Activated CD4-positive, alpha-beta T cell treated with anti-CD3 and anti-CD28 coated beads, Interleukin-10, Interleukin-2, amounts not matched to agents 100 ng/mL and 50 ng/mL, durations not matched to agents 16 hours and 8 hours (primary cell): ENCODE data around the gene HMGB1.
"Not testable (repeated sequence)": the region's sequence is repeated elsewhere in the genome, so short reads cannot be mapped to it uniquely, and the experiment has no call there.

ENCODE experiments used
- DNase-seq: peaks from one replicate; pipeline ENCODE4 v3.0.0-alpha.2; 2020

The HMGB1 gene

DNA sequence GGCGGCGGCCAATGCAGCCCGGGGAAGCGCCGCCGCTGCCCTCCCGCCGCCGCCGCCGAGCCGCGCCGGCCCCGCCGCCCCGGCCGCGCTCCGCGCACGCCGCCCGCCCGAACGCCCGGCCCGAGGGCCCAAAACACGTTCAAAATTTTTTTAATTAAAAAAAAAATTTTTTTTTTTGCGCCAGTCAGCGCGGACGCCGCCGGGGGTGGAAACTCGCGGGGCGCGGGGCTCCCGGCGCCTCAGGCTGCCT, 468 bp downstream of the HMGB1 start:
- DNase-seq = no peak

DNA sequence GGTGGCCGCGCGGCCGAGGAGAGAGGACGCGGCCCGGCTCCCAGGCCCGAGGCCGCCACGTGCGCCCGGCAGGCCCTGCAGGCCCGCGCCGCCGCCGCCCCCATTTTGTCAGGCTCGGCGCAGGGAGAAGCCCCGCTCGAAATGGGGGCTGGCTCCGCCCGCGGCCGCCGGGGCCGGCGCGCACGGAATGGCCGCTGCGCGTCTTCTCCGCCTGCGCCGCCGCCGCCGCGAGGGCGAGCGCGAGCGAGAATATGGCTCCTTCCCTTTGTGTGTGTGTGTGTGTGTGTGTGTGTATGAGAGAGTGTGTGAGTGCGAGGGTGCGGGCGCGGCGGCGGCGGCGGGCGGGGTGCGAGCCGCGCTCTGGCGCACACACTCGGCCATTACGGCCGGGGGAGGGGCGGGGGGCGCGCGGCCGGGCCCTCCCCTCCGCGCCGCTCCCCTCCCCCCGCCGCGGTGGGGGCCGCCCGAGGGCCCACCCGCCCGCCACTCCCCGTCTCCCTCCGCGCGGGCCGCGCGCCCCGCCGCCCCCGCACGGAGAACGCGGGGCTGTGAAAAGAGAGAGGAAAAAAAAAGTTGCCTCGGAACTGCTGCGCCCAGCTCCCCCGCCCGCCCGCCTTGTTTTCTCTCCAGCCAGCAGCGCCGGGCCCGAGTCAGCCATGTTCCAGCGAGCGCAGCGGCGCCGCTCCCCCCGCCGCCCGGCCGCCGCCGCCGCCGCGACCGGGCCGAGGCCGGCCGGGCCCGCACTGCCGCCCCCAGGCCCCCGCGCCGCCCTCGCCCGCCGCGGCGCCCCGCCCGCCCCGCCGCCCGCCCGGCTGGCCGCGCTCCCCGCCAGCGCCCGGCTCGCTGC, 1.0 kb downstream of the HMGB1 start:
- DNase-seq = peak; percentile 74

DNA sequence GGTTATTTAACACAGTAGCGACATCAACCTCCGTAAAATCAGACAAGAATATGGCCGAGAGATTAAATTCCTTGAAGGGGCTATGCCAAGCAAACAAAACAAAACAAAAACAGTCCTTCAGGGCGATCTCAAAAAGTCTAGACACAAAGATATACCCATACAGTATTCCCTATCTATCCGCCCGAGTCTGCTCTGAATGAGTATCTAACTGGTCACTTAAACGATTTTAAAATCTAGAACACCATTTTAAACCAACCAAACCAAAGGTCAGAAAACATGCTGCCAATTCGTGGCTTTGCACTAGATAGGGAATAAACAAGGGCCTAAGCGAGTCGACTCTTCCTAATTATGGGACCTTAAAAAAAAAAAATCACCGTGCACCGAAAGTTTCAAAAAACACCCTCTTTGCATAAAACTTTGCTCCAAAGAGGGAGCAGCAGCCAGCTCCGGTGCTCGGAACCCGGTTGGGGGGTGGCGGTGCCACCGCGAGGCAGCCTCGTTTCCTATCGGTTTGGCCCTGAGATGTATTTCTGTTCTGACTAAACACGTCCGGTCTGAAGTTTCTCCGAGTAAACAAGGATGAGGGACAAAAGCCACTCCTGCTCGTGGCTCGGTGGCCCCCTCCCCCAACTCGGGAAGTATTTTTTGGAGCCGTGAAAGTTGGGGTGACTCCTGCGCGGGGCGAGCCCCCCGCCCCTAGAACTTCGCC, 1.8 kb downstream of the HMGB1 start:
- peak; percentile 92 for DNase-seq

DNA sequence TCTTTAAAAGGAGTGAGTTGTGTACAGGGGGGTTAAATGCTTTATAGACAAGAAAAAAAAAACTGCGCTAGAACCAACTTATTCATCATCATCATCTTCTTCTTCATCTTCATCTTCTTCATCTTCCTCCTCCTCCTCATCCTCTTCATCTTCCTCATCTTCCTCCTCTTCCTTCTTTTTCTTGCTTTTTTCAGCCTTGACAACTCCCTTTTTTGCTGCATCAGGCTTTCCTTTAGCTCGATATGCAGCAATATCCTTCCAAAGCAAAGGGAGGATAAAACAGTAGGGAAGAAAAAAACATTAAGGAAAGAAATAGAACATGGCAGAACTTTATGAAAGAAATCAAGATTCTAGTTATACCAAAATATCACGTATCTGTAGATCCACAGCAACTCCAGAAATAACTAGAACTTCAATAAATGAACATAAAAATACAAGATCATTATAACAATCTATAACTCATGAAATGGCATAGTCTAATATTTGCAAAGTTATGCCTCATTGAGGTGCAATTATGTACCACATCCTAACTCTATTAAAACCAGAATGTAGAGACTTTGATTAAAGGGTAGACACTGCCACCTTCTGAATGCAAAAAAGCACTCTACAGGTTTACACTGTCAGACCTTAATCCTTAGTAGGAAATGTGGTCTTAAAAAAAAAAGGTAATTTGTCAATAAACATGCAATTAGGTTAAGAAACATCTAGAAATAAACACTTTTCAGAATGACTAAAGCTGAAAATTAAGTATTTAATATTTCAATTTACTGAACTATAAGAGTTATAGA, 4.3 kb downstream of the HMGB1 start:
- DNase-seq = peak; percentile 22

DNA sequence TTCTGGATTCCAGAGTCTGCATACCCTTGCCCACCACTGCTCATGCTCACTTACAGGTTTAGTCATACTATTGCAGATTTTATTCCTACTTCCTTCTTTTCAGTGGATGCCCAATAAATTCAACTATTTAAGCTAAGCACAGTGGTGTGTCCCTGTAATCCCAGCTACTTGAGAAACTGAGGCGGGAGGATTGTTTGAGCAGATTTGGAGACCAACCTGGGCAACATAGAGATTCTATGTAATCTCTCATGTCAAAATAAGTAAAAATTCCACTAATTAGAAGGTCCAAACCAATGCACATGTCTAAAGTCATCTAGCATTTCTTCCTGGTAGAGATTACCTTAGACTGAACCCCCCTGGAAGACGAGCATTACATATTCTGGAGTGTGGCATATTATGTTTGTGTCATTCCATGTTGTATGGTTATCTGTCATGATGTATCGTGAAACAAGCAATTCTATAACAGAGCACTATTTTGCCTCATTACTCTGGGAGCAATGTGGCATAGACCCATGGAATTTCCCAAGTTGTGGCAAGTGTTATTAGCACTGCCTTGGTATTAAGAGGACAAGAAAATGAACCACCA, 8.3 kb downstream of the HMGB1 start:
- no peak for DNase-seq

DNA sequence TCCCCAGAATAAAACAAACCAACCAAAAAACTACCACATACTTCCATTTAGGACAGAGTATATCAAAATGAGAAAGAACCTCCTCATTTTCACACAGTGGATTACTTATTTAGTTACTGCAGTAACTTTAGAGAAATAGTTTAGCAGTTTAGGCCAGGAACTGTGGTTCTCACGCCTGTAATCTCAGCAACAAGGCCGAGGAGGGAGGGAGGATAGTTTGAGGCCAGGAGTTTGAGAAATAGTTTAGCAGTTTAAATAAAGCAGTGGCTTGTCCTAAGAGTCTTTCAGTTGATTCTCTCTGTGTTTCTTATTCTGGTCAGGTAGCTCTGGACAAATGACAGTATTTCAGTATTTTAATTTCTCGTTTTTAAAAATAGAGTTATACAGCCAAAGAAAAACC, 9.4 kb downstream of the HMGB1 start:
- no peak for DNase-seq

DNA sequence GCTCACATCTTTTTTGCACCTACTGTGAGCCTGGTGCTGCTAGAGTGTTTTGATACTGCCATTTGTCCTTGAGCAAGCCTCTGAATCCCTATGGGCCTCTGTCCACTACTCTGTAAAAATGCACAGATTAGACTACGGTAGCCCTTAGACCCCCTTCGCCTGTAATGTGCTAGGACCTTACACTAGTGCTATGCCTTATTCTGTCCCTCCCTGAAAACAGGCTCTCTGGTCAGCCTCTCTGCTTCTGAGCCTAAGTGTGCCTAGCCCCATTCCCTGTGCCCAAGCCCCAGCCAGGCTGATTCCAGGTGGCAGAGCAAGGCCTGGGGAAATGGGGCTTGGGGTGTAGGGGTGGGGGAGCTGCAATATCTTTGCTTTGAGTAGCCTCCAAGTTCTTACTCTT, 10.7 kb downstream of the HMGB1 start:
- DNase-seq = no peak

DNA sequence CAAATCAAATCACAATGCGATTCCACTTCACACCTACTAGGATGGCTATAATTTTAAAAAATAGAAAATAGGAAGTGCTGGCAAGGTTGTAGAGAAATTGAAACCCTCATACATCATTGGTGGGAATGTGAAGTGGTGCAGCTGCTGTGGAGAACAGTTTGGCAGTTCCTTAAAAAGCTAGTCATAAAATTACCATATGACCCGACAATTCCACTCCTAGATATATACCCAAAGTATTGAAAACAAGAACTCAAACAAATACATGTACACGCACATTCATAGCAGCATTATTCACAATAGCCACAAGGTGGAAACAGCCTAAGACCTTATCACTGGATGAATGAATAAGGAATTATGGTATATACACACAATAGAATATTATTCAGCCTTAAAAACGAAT, 12.0 kb downstream of the HMGB1 start:
- peak; percentile 26 for DNase-seq

DNA sequence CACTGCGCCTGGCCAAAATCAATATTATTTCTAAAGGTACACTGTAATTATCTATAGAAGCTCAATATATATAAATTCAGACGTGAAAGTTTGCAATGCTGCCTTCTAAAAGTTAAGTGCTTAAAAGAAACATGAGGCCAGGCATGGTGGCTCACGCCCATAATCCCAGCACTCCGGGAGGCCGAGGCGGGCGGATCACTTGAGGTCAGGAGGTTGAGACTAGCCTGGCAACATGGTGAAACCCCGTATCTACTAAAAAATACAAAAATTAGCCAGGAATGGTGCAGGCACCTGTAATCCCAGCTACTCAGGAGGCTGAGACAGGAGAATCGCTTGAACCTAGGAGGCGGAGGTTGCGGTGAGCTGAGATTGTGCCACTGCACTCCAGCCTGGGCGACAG, 14.3 kb downstream of the HMGB1 start:
- DNase-seq = not testable (repeated sequence)

DNA sequence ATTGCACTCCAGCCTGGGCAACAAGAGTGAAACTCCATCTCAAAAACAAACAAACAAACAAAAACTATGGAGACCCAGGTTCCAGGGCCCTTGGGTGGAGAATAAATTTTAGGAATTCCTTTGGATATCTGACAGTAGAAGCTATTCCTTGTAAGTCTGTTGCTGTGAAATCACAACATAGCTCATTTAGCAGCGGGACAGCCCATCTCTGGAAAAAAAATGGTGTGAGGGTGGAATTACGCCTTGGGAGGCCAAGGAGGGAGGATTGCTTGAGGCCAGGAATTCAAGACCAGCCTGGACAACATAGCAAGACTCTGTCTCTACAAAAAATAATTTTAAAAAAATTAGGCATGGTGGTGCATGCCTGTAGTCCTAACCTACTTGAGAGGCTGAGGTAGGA, 15.7 kb downstream of the HMGB1 start:
- no peak for DNase-seq

DNA sequence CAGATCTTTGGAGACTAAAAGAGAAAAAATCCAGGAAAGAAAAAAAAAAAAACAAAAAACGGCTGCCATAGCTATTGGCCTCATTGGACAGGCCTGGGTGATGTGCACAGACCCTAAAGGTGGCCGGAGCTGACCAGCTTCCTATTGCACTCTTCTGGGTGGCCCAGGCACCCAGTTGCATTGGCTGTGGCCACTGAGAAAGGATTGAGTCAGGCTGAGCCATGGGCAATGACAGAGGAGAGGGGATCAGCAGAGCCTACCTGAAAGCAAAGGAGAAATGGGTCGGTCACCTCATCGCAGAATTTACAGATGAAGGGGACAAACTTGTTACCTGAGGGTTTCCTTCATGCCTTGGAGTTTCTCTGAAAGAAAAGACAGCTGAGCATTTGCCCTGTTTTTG, 17.3 kb downstream of the HMGB1 start:
- DNase-seq = no peak

DNA sequence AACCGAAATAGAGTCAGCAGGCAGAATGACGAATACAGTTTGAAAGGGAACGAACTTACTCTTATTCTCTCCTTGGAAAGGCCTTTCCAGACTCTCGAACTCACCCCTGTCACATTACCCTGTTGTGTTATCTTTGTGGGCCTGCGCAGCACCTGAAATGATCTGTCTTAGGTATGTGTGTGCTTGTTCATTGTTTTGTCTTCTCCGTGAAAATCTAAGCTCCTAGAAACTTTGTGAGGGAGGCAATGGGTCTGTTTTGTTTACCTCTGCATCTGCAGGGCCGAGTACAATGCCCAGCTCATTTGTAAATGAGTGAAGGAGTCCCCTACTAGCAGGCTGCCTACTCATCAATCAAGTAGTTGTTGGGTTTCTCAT, 19.6 kb downstream of the HMGB1 start:
- DNase-seq = no peak

DNA sequence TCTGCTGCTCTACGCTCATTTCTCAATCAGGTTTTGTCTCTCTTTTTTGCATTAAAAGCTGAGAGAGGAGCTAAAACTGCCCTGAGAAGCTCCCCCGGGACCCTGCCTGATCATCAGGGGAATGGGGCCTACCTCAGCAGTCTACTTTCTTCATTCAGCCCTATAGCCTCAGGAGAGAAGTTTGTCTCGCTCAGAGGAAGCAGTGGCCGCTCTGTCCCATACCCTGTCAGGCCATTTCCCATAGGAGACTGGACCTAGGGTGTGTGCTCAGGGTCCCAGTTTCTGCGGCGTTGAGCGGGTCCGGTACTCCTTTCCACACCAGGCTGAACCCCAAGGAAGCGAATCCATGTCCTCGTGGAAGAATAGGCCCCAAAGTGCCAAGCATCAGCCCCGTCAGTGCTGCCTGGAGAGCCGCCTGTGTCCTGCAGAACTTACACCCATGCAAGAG, 21.8 kb downstream of the HMGB1 start:
- DNase-seq = no peak

DNA sequence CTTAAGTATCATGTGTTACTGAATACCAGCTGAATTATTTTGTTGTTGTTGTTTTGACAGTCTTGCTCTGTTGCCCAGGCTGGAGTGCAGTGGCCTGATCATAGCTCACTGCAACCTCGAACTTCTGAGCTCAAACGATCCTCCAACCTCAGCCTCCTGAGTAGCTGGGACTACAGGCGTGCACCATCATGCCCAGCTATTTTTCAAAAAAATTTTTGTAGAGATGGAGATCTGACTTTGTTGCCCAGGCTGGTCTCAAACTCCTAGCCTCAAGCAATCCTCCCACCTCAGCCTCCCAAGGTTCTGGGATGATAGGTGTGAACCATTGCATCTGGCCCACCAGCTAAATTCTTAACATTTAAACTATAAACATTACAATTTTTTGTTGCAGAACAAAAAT, 22.2 kb downstream of the HMGB1 start:
- DNase-seq = not testable (repeated sequence)

DNA sequence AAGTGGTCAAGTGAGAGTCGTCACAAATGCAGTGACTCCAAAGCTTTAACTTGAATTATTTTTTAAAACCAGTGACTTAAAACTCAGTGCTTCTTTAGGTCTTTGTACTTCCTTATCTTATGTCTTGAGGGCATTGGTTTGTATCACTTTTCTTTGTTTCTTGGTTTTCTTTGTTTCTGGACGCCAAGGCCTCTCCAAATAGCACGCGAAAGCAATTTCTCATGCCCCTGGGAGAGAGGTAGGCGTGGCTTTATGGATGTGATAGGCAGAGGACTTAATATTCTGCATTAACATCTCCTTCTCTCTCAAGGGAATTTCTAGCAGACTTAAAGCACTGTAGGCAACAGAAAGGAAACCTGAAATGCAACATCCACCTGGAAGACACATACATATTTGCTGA, 22.8 kb downstream of the HMGB1 start:
- no peak for DNase-seq

DNA sequence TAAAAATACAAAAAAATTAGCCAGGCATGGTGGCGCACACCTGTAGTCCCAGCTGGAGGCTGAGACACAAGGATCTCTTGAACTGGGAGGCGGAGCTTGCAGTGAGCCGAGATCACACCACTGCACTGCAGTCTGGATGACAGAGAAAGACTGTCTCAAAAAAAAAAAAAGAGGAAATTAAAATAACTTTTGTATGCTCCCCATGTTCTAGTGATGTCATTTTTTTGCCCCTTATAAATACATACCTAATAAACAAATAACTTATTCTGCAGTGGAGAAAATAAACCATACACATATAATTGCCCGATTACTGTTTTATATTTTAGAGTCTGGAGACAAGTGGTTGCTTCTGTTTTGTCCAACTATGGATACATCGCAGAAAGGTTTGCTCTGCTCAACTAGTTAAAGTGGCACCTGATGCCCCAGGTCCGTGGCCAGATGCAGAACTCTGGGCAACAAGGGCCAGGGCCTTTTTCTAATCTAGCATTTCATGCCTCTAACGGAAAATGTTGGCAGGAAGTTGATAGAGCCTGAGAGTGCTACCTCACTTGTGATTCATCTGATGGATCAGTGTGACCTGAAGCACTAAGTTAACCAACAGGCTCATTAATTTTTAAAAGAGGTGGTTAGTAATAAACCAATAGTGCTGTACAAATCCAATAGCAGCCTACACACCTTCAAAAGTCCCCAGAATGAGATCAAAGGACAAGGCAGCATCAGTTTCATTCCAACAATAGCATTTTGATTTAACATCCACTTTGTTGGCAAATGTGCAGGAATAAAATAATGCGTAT, 24.6 kb downstream of the HMGB1 start:
- DNase-seq = peak; percentile 38

DNA sequence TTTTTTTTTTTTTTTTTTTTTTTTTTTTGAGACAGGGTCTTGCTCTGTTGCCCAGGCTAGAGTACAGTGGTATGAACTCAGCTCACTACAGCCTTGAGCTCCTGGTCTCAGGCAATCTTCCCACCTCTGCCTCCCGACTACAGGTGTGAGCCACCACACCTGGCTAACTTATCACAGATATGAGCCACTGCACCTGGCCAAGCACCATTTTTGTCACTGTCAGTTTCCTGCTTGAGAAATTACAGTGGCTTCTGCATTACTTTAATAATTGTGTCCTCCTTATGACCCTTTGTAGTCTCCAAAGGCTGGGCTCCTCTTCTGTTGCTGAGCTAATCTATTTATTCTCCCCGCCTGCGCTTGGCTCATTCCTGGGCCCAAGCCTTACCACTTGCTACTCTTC, 27.4 kb downstream of the HMGB1 start:
- no peak for DNase-seq

DNA sequence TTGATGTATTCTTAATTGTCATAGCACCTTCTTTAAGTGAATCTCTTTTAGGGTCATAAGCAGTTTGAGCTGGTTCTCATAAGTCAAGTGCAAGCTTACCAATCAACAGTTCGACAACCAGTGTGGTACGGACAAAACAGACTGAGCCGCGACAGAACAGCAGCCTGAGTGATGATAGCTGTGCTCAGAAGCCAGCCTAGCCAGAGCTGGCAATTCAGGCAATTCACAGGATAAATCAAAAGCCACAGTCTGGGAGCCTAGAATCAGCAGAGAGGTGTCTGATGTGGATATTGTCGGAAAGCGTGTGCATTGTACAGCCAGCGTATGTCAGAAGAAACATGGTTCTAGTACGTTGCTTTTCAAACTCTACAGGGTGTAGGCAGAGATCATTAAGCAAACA, 28.6 kb downstream of the HMGB1 start:
- no peak for DNase-seq

DNA sequence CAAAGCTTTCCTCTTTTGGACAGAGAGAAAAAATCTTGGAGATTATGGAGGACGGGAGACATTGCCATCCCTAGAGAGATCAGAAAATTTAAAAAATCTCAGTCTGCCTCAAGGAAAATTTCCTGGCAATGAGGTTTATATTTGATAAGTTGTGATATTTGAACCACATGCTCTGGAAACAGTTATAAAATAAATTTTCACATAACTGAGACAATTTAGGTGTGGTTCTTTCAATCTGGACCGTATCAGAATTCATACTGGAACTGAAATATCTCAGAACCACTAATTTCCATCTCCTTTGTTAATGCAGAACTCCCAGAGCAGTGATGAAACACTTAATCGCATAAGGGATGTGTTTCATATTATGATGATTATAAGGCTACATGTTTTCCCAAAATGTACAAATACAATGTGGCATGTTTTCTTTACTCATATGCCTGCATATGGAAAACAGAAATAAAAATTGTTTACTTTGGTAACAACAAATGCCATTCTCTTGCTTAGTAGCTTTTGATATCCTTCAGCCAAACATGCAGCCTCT, 29.8 kb downstream of the HMGB1 start:
- no peak for DNase-seq

DNA sequence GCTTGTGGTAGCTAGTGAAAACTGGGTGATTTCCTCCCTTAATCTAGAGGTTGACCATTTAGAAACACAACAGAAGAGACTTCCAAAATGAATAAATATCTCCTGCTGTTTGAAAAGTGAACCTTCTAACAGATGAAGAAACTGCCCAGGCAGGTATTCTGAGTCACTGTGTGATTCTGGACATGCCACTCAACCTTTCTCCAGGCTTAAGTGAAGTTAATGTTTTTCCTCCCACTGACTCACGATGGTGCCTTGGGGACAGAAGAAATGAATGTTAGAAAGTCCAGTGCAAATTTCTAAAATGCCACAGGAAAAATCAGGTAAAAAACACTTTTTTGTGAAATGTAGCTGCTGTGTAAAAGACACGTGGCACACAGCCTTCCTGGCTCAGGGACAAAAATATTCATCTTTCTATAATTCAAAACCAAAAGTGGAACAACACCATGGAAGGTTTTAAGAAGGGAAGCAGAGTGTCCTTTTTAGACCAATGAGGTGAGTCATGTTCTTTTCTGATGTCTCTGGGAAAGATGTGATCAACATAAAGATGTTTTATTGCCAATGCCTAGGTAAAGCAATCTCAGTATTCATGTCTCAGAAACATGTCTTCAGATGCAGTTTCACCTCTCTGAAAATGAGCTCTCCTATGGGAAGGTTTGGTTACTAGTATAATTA, 34.3 kb downstream of the HMGB1 start:
- DNase-seq = peak; percentile 26

DNA sequence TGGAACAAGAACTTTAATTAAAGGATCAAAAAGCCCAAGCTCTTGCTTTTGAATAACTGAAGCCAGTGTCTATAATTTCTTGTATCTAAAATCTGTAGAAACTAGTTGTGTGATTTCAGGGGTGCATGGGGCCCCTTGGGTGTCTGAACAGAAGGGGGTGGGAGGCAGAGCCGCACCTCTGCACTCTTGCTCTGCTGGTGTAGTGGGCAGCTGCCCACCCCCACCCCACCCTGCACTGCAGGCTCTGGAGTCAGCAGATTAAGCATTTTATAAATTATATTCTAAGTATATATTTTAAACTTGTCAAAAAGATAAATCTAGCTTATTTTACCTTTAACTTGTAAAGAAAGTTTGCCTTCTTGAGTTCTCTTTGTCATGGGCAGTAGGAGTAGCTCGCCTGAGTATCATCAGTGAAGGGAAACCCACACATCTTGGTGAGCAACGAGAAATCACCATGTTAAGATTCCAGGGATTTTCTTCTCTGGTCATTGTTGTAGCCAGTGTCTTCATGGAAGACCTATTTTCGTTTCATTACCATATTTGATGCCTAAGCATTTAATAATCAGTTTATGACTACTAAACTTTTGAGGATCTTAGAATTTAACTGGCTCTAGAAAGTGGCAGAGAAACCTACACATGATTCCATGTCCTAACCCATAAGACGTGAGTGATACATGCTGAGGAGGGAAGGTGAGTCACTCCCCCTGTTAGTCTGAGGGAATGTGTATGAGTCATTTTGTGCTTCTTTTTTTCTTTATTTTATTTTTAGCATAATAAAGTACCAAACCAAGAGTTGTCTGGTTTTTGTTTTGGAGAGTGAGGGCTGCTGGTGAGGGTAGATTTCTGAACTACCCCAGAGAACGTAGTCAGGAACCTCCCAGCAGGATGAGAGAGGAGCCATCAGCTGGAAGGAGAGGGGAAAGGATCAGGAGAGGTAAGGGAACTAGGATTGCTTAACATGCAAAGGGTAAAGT, 35.7 kb downstream of the HMGB1 start:
- peak; percentile 77 for DNase-seq
